Fibroblast of skin of right quadriceps (primary cell): ENCODE data around the gene TUBGCP6.

Experiments
- DNase-seq: peaks from one replicate; pipeline ENCODE4 v3.0.0-alpha.2; 2013

Gene TUBGCP6

DNA sequence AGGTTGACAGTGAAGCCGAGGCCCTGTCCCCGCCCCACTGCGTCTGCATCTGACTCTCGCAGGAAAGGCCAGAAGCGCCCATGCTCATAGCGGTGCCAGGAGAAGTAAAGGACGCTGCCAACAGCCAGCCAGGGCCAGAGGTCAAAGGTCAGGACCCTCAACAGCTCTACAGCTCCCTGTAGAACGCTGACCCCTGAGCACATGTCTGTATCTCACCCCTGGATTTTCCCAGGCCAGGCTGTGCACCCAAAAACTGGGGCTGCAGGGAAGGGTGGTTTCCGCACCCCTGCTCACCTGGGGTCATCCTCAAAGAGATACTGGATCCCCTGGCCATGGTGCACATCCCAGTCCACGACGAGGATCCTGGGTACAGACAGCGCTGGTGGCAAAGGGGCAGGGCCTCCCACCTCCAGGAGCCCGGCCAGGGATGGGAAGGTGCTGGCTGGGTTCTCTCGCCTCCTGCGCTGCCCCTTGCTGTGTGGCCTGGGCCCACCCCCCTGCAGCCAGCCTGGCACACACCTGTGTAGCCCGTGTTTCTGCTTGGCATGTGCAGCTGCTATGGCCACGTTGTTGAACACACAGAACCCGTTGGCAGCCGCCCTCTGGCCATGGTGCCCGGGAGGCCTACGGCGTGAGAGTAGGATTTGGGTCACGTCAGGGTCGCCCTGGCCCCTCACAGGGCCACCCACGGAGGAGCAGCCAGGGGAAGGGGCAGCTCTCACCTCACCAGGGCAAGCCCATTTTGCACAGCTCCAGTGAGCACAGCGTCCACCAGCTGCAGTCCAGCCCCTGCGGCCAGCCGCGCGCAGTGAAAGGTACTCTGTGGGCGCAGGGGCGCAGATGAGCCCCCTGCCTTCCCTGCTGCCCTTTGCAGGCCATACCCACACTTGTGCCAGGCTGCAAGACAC is 4.8 kb upstream of the TUBGCP6 start:
- DNase-seq, result no peak

DNA sequence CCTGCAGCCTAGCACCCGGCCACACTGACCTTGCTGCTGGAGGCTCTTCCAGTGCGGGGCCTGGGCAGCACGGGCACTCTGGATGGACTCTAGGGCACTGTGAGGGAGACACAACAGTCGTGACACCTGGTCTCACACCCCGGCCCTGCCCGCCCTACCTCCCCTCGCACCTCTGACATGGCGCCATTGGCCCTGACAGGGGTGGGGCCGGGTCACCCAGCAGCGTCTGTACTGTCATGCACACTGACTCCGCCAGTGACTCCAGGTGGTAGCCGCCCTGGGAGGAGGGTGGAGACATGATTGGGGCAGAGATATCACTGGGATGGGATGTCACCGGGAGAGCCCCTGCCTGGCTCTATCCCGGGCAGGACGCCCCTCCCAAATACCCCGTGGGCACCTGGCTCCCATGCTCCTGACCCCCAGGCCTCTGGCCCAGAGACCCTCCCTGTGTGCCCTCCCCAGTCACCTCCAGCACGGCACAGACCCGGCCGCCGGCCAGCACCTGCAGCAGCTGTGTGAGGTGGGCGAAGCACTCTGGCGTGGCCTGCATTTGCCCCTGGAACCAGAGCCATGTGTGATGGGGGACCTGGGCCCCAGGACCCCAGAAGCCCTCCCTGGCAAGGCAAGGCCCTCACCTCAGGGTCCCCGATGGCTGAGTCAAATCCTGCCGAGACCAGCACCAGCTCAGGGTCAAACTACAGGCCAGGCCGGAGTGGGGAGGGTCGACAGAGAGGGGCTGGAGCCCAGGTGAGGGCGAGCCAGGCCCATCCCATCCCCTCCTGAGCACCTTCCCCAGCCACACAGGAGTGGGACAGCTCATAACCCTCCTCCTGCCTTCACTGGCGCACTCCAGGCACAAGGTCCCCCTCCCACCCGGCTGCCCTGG is 3.6 kb upstream of the TUBGCP6 start:
- DNase-seq, result no peak

DNA sequence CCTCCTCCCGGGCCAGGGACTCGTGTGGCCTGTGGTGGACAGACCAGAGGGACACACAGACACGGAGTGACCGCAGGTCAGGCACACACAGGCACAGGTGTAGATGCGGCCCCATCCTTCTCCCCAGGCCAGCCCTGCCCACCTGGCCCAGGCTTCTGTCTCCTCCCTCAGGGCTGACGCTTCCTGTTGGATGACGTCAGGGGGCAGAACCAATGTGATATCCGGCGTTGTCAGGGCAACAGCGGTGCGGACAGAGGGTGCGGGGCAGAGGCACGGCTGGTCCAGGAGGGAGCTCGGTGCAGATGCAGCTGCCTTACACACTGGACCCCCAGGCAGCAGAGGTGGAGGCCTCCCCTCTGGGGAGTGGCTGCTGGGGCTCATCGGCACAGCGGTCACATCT is 2.9 kb upstream of the TUBGCP6 start:
- DNase-seq, result peak; percentile 57

DNA sequence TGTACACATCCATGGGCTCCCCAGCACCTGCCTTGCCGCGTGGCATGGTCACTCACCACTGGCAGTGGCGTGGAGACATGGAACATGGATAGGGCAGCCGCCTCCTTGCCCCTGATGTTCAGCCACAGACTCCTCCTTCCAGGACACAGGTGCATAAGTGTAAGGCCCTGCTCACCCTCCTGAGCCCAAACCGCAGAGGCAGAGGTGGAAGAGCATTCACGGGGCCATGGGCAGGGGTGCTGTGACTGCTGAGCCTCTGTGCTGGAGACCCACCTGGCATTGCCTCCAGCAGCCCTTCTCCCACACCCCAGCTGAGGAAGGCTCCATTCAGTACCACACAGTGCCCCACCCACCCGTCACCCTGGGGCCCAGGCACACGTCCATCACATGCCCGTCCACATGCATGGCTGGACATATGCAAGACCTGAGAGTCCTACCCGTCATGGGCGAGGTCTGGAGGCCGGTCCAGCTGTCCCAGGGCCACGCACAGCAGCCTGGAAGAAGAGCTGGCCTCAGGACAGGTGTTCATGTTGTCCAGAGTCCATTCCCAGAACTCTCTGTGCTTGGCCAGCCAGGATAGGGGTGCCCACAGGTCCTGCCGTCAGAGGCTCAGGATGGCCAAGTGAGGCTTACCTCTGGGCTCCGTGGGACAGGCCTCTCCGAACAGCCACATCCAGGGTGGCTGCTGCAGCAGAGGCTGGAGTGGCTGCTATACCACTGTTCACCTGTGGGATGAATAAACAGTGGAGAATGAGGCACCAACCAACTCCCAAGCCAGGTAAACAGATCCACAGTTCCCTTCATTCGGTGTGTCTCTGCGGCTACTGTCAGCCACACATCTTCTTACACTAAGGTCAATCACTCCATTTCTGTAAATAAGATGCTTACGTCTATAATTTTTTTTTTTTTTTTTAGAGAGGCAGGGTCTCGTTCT is 1.7 kb upstream of the TUBGCP6 start:
- DNase-seq, result no peak

DNA sequence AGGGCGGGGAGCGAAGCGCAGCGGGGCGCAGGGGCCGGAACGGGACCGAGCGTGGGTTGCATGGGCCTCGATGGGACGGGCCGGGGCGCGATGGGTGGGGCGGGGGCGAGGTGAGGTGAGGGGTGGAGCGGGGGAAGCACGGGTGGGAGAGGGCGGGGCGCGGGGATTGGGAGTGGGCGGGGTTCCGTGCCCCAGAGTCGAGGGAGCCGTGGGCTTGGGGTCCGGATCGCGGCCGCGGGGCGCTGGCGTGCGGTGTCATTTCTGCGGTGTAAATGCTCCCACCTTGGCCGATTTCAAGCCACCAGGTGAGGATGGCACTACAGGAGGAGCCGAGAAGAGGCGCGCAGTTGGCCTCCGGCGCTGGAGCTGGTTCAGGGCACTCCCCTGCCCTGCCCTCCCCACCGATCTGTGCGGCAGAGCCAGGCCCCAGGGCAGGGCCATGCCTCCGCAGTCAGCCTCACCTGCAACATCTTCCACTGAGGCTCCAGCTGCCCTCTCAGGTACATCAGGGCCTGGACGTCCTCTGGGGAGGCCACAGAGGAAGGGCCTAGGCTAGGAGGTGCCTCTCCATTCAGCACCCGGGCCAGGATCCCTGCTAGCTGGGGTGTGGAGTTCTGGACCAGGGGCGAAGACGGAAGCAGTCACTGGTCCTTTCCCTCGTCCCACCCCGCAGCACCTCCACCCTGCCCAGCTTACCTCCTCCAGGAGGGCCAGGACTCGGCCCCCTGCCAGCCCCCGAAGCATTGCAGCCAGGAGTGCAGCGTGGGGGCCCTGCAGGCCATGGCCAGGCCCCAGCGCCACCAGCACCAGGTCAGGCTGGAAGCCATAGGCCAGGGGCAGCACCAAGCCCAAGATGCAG is 620 bp upstream of the TUBGCP6 start:
- DNase-seq, result no peak

DNA sequence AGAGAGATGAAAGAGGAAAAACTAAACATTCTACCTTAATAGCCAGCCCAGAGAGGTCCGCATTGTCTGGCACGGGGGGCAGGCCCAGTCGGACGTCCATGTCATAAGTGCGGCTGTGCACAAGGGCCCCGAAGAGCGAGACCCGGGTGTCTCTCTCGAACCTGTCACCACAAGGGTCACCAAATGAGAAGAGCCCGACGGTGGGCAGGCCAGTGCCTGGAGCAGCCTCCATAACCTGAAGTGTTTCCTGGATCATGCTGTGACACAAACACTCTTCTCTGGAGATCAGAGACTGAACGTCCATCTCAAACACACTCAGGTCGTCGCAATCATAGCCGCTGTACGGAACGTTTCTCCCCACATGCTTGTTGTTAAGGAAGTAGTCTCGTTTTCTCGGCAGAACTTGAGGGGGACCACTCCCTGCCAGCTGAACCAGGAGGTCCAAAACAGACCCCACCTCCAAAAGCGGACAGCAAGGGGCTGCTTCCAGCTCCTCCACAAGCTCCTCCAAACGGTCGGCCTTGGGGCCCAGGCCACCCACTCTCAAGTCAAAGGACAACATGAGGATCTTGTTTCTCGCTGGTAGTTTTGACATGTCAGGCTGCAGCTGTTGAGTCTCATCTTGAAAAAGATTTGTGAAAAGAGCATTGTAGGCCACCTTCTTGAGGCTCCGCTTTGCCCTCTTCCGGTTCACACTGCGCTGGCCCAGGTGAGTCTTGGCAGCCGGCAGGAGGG is 971 bp downstream of the TUBGCP6 start:
- no peak for DNase-seq

DNA sequence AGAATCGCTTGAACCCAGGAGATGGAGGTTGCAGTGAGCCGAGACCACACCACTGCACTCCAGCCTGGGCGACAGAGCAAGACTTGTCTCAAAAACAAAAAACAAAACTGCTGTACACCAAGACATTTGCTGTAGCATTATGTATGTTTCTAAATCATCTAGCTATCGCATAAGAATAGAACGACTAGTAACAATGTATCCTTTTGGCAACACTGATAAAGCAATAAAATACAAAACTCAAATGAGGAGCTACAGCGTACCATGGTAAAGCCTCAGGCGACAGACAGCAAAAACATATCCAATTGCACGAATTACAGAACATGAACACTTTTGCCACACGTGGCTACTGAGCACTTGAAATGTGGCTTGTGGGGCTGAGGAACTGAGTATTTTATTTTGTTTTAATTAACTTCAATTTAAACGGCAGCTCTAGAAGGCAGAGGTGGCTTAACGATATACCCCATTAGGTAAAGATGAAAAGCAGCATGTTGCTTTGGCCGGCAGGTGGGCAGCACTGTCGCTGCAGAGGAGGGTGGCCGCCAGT is 2.3 kb downstream of the TUBGCP6 start:
- no peak for DNase-seq

DNA sequence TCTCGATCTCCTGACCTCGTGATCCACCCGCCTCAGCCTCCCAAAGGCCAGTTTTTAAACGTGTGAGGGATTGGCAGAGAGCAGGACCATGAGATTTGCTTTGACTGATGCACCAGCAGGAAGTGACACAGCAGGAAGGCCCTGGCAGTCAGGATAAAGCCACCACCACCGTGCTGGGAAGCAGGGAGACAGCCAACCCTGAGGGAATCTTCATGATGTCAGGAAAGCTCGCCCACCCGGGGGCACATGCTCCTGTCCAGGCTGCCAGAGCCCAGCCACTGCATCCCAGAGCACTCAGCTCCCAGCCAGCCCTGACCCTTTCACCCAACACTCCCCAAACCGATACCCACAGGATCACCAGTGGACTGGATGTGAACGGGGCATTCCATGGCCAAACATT is 6.1 kb downstream of the TUBGCP6 start:
- DNase-seq, result no peak

DNA sequence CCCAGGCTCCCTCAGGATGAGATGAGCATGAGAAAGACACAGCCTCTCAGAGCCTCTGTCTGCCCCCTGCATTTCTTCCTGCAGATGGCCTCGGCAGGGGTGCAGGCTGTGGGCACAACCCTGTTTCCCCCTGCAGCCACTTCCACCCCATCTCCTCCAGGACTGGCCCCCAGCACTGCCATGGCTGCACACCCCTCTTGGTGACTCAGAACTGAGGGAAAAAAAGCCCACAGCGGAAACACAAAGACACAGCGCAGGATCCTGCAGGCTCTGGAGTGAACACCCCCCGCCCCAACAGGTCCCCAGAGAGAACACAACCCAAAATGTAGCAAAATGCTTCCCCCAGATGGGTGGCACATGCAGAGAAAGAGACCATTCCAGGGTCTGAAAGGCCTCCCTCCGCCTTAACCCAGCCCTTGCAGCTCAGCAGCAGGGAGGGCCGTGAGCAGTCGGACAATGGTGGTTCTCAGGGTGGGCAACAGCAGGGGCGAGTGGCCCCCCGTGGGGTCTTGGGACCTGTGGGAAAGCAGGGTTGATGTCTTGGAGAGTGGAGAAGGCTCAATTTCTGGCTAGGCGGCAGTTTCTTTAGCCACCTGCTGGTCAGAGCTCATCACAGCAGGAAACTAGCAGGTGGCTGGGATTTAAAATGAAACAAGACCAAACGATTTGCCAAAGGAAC is 8.0 kb downstream of the TUBGCP6 start:
- no peak for DNase-seq

DNA sequence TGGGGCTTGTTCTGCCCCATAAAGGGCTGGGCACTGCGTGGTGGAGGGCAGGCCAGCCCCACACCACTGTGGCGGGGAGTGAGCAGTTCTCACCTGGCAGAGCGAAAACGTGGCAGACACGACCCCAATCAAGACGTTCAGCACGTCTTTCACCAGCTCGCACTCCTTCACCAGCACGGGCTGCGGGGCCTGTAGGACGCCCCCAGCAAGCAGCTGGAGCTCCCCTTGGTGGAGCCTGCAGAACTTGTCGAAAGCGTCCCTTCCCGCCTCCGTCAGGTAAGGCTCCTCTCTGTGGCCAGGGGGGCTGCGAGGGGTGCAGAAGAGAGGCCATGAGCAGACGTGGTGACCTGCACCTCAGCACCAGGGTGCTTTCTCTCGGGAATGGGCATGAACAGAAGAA is 11.6 kb downstream of the TUBGCP6 start:
- DNase-seq, result no peak

DNA sequence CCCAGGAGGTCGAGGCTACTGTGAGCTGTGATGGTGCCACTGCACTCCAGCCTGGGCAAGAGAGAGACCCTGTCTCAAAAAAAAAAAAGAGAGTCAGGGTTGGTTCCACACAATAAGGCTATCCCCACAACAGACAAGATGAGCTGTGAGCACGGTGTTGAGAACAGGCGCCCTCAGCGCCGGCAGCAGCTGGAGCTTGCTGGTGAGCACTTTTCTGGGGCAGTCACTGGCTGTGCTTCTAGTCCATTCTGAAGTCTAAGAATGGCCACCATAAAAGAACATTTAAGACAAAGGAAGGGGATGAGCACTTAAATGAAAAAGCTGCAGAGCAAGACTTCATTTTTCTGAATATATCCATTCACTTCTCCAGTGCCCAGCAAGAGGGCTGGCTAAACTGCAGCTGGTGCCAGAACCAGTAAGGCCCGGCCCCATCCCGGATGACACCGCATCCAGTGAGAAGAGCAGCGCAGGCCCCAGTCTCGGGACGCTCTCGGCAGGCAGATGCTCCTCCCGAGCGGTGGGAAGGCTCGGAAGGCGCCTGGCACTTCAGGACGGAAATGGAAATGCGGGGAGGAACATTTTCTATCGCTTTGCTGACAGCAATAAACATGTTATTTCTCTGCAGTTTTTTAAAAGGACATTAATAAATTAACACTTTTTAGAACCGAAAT is 12.2 kb downstream of the TUBGCP6 start:
- no peak for DNase-seq

DNA sequence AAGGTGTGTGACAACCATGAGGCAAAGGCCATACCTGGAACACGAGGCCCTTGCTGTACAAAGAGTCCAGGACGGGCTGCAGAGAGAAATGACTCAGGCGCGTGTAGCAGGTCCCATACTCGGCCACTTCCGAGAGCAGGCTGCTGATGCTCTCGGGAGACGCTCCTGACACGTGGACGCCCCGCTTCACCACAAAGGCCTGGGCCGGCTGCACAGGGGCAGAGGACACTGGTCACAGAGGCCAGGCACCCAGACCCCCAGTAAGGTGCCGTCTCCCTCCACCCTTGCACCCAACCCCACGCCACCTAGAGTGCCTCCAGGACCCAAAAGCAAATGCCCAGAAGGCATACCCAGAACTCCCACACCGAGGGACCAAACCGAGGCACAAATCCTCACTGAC is 15.5 kb downstream of the TUBGCP6 start:
- DNase-seq, result no peak

DNA sequence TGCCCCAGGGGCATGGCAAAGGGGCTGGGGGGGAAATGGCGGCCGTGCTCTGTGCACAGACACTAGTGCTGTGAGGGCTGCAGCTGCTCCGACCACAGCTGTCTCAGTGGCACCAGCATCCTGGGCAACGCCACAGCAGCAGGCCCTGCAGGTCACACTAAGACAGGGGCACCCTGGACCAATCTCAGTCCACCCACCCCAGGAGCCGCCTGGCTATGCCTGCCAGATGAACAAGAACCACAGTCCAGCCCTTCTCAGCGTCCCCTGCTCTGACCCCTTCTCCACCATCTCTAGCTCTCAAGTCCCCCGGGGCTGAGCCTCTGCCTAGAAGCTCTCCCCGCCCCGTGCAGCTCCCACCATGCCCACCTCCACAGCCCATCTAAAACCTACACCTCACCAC is 16.5 kb downstream of the TUBGCP6 start:
- DNase-seq, result no peak

DNA sequence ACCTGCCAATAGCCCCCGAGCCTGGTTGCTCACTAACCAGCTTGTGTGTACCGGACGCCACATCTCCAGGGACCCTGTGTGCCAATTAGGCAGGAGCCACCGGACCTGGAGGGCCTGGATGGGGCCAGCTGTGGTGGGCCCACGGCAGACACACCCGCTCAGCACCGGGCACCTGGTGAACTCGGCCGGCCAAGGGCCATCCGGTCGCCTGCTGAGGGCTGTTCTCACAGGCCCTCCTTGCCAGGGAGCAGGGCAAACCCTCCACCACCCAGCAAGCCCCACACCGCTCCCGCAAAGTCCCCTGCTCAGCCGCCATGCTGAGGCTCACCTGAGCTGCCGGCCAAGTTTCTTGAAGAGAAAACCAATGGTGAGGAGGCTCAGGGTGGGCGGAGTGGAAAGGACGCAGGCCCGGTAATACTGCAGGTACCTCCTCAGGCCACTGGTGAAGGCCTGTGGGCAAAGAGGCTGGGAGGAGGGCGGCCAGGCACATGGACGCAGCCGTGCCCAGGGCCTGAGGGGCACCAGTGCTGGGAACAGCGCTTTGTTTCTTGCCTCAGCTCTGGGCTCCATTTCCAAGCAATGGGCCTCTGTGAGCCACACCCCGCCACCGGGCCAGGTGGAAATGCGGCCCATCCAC is 17.1 kb downstream of the TUBGCP6 start:
- no peak for DNase-seq

DNA sequence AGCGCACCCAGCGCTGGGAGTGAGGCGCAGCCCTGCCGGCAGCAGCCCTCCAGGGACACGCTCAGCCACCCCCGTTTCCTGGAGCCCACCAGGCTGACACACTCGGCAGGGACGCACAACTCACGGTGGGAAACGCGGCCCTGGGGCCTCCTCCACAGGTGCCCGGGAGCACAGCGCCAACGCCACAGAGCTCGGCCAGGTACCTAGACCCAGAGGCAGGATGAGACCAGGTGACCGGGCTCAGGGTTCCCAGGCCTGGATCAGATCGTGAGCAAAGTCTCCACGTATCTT is 18.0 kb downstream of the TUBGCP6 start:
- DNase-seq, result no peak

DNA sequence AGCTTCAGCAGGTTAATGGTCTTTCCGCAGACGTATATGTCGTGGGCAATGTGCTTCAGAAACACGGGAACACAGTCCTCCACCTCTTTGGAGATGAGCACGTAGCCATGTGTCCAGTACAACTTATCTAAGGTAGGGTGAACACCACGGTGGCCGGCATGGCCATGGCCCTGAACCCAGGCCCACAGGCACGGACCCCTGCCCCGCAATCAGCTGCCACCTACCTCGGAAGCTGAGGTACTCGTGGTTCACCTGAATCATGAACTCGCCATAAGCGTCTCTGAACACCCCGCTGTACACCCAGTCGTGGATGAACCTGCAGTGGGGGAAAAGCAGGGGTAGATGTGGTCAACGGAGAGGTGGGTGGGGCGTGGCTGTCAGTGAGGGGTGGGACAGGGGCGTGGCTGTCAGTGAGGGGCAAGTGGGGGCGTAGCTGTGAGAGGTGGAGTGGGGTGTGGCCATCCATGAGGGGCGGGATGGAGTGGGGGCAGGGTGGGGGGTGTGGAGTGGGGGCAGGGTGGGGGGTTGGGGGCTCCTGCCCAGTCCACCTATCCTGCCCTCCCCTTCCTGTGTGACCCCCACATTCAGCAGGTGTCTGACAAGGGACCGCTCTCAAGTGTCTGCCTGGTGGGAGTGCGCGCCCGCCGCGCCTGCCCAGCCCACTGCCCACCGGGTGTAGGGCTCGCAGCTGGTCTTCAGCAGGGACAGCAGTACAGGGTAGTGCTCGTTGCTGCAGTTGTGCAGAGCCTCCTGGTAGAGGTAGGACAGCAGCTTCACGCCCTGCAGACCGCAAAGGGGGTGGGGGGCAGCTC is 18.6 kb downstream of the TUBGCP6 start:
- no peak for DNase-seq

DNA sequence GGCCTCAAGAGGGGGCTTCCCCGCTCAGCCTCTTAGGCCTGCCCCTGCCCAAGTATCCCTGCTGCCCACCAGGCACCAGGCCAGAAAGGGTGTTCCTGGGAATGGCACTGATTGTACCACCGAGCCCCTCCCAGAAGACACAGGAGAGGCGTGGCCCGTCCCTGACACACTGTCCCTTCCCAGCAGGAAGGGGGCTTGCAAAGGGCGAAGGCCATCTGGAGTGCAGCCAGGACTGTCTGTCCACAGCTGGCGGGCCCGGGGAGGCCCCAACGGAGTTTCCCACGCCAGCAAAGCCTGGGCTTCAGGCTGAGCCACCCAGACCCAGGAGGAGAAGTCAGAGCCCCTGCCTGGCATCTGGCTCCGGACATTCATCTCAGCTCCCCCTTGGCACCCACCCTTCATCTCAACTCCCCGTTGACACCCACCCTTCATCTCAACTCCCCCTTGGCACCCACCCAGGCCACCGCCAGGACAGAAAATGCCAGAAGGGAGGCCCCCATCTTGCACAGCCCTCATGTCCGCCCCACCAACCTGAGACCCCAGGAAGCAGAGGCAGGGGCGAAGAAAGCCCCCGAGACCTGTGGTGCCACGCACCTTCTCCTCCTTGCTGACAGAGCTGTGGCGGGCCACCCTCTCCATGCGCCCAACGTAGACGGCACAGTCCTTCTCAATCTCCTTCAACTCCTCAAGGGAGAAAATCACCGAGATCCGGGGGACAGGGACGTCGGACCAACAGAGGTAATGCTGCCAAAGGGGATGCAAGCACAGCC is 19.4 kb downstream of the TUBGCP6 start:
- no peak for DNase-seq

DNA sequence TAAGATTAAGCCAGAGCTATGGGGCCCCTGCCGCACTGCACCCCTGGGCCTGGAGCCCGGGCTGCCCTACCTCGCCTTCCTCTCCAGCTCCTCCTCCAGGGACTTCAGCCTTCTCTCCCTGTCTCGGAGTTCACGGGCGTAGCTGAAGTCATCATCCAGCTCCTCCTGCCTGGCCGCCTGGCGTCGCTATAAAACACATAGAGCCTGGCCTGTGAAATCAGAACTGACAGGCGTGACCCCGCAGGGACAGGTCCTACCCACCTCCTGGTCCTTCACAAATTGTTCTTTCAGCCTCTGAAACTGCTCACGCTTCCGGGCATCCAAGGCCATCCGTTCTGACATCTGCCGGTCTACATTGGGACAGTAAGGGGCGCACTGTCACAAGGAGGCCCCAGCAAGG is 20.8 kb downstream of the TUBGCP6 start:
- DNase-seq, result no peak
